HG03108 (cell line): ENCODE data around the gene SUSD1.

Experiments
- ATAC-seq: cut with Tn5 transposase; IDR thresholded peaks from one replicate; pipeline ENCODE4 v1.9.1; 2021; ENCODE audit warnings: moderate library complexity; ENCODE audit not compliant: unreplicated experiment

The SUSD1 gene

GRCh38 chr9:112020680-112021596, 154.2 kb downstream of the SUSD1 start:
- peak; percentile 76 for ATAC-seq

- ATAC-seq = no peak
These were observed 157.2 kb downstream of the SUSD1 start for GRCh38 chr9:112017878-112018277.

- ATAC-seq = no peak
These were observed 159.4 kb downstream of the SUSD1 start for GRCh38 chr9:112015736-112016135.

DNA sequence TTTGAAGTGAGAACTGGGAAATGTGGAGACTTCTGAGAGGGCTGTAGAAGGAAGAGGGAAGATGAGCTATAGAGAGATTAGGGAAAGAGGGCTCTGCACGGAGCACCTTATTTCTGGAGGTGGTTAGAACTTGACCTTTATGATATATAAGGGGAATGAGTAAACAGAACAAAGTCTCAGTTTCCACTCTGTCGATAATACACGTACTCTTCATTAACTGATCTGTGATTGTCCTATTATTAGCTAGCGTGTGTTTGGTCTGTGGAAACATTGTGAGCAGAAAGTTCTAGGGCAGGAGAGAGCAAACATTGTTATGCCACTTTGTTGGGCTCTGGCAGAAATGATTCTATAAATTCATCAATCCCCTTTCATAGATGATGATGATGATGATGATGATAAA, 159.9 kb downstream of the SUSD1 start:
- no peak for ATAC-seq

DNA sequence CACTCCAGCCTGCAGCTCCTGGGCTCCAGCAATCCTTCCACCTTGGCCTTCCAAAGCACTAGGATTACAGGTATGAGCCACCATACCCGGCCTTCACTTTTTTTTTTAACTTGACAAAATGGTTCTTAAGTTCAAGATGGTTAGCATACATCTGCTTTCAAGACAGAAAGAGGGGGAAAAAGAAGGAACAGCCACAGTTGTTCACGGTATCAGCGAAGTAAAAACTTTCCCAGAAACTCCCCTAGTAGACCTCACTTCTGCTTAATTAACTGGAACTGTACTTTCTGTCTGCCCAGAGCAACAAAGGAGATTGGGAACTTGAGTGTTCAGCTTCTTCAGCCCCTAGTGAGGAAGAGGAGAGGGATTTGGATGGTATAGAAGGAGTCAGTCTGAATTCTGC, 161.8 kb downstream of the SUSD1 start:
- ATAC-seq = no peak

- peak; percentile 66 for ATAC-seq
These were observed 162.8 kb downstream of the SUSD1 start for GRCh38 chr9:112012026-112012902.

DNA sequence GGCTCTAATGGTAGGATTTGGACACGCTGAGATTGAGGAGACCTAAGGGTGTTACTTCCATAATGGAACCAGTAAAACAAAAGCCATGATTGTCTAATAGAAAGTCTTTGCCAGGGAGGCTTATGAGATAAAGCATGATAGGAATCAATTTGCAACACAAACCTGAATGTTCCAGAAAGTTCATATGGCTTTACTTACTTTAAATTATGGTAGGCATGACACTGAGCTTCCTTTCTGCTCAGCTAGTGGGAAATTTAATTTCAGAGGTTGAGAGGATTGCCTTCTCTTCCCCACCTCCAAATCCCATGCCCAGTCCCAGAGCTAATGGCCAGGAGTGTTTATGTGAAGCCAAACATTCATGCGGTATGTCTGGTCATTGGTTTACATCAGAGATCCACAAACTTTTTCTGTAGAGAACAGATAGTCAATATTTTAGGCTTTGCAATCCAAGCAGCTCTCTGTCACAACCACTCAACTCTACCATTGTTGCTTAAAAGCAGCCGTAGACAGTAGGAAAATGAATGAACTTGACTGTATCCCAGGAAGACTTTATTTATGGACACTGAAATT, 164.0 kb downstream of the SUSD1 start:
- ATAC-seq = no peak

GRCh38 chr9:112010537-112010936, 164.6 kb downstream of the SUSD1 start:
- no peak for ATAC-seq

DNA sequence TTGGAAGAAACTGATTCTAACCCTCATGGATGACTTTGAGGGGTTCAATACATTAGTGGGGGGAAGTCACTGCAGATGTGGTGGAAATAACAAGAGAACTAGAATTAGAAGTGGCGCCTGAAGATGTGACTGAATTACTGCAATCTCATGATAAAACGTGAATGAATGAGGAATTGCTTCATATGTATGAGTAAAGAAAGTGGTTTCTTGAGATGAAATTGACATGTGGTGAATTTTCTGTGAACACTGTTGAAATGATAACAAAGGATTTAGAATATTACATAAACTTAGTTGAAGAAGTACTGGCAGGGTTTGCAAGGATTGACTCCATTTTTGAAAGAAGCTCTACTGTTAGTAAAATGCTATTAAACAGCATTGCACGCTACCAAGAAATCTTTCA, 165.4 kb downstream of the SUSD1 start:
- ATAC-seq = no peak

DNA sequence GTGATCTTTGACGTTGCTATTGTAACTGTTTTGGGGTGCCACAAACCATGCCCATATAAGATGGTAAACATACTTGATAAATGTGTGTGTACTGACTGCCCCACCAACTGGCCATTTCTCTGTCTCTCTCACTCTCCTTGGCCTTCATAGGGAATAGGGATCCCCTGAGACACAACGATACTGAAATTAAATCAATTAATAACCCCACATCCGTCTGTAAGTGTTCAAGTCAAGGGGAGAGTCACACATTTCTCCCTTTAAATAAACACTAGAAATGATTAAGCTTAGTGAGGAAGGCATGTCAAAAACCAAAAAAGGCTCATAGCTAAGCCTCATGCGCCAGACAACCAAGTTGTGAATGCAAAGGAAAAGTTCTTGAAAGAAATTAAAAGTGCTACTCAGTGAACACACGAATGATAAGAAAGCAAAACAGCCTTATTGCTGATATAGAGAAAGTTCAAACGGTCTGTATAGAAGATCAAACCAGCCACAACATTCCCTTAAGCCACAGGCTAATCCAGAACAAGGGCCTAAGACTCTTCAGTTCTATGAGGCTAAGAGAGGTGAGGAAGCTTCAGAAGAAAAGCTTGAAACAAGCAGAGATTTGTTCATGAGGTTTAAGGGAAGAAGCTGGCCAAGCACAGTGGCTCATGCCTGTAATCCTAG, 167.4 kb downstream of the SUSD1 start:
- ATAC-seq = peak; percentile 45

DNA sequence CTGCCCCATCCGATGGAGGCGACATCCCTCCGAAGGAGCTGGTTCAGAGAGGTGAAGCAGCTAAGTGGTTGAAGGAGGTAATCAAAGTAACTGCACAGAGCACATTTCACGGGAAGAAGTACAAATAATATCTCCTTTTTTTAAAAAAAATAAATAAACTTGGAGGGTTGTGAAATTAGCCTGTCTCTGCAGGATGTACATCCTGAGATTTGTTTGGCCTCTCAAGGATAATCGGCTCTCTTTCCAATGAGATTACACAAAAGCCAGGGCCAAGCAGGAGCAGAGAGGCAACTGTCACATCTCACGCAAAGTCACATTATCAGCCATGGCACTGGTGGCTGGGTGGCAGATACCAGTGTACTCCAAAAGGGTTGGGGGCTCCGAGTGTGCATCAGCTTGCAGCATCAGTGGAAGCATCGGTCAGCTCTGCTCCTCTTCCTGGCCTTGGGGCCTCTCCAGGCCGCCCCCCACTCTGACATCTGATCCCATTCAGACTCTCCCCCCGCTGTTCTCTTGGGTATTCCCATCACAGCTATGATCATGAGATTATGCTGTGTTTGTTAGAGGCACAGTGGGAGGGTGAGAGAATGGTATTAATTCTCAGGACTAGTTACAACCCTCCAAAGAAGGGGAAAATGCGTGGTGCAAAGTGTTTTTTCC, 168.6 kb downstream of the SUSD1 start:
- ATAC-seq = no peak

DNA sequence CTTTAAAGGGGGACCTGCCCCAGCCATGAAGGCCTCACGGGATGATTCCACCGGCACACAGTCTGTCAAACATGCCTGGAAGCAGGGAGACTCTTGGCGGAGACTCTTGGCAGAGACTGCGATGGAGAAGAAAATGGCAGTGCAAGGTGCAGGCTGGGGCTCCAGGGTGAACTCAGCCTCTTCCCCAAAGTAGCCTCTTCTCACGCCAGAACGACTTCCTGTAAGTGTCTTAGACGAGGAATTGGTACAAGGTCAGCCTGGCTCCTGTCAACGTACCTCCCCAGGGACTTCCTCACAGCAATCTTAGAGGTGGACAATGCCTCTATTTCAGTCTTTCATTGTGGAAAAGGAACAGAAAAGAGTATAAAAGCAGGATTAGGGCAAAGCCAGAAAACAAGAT, 169.2 kb downstream of the SUSD1 start:
- no peak for ATAC-seq

DNA sequence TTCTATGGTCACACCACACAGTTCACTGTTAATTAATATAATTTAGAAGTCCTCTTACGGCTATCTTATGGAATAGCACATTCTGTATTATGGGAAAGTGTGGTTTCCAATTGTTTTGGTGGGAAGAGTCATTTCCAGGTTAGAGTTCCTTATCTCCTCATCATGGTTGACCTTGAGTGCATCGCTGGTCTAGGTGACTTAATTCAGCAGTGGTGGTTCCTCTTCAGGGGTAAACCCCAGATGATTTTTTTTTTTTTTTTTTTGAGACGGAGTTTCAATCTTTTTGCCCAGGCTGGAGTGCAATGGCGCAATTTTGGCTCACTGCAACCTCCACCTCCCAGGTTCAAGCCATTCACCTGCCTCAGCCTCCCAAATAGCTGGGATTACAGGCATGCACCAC, 171.6 kb downstream of the SUSD1 start:
- ATAC-seq = no peak

DNA sequence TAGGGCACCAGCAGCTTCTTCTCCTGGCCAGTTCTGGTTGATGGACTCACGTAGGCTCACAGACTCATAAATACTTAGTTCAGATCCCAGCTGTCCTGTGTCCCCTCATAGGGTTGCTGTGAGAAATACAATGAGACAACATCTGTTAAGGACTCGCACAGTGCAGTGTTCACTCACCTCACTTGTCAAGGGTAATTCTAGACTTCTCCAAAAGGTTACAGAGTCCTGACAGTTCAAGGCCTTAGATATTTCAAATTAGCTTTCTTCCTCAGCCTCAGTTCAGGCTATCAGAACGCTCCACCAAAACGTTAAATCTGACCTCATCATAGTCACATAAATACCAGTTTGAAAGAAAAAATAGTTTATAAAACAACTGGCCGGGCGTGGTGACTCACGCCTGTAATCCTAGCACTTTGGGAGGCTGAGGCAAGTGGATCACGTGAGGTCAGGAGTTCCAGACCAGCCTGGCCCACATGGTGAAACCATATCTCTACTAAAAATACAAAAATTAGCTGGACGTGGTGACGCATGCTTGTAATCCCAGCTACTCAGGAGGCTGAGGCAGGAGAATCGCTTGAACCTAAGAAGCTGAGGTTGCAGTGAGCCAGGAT, 172.1 kb downstream of the SUSD1 start:
- ATAC-seq = no peak

DNA sequence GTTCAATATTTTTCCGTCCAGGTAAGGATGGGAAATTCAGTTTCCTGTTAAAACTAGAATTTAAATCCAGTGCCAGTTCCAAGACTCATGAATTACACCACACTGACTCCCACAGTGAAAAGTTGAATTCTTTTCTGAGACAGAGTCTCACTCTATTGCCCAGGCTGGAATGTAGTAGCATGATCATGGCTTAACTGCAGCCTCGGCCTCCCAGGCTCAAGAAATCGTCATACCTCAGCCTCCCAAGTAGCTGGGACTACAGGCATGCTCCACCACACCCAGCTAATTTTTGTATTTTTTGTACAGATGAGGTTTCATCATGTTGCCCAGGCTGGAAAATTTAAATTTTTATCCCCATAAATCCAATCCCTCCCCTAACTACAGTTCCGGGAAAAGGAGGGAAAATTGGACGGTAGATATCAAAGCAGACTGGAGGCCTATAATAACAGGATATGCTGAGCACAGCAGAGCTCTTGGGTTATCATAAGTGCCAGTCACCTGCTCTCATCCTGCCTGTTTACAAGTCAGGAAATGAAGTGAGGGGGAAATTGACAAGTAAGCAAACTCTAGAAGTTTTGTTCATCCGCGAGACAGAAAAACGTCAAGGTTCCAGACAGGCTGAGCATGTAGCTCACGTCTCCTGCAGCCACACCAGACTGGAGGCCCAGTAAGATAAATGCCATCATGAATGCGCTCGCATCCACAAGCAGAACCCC, 172.8 kb downstream of the SUSD1 start:
- ATAC-seq = no peak

DNA sequence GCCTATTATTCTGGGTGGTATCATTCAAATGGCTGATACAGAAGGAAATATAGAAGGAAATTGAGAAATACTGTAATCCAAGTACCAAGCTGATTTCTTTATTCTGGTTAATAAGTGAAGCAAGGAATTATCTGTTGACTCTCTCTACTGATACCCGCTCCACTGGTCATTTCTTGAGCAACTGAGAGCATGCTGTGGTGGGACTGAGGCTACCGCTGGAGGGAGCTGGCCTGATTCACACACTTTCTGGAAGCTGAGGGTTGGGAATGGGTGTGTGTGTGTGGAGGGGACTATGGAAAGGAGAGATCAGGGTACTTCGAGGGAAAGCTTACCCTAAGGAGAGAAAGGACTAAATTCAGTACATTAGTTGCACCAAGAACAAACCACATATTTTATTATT, 174.4 kb downstream of the SUSD1 start:
- no peak for ATAC-seq

GRCh38 chr9:111999319-111999718, 175.8 kb downstream of the SUSD1 start:
- ATAC-seq = no peak

- ATAC-seq = no peak
These were observed 177.3 kb downstream of the SUSD1 start for GRCh38 chr9:111997831-111998230.

GRCh38 chr9:111994831-111995458, 180.2 kb downstream of the SUSD1 start:
- peak; percentile 61 for ATAC-seq
